HepG2 (cell line): ENCODE data around the gene TAP1. TPM values are rescaled to one million over a fixed set of nuclear protein-coding genes. Genes with fewer than 3 reads are reported as not detected.

ENCODE experiments used
- ASH2L ChIP-seq: fragments of 300-600, 200-600 bp; sonication (generic); IDR thresholded peaks from 2 replicates; pipeline ENCODE4 v1.7.0; 2017; ENCODE audit warnings: low read depth, mild to moderate bottlenecking, moderate library complexity, mixed read lengths, low read length; ENCODE audit not compliant: insufficient read length
- ELF3 ChIP-seq: IDR thresholded peaks from 2 replicates; pipeline ENCODE4 v1.6.1; 2016; ENCODE audit warnings: missing genetic modification reagents, missing compliant biosample characterization
- HMGA1 ChIP-seq: sonication (generic); formaldehyde crosslinking; conservative IDR thresholded peaks from 2 replicates; pipeline ENCODE4 v1.4.0; 2020; ENCODE audit warnings: missing genetic modification reagents
- HNRNPL ChIP-seq: fragments of 200-400 bp; formaldehyde crosslinking; IDR thresholded peaks from 2 replicates; pipeline ENCODE4 v1.6.1; 2017; ENCODE audit warnings: mild to moderate bottlenecking, low read depth, low read length
- KLF6 ChIP-seq: IDR thresholded peaks from 2 replicates; pipeline ENCODE4 v1.8.0; 2016; ENCODE audit warnings: missing biosample characterization, missing genetic modification reagents
- POGZ ChIP-seq: sonication (generic); formaldehyde crosslinking; IDR thresholded peaks from 2 replicates; pipeline ENCODE4 v1.4.0; 2020; ENCODE audit warnings: mild to moderate bottlenecking, missing genetic modification reagents
- RBFOX2 ChIP-seq: fragments of 200-400 bp; formaldehyde crosslinking; IDR thresholded peaks from 2 replicates; pipeline ENCODE4 v1.6.1; 2017; ENCODE audit warnings: low read depth, mild to moderate bottlenecking, low read length
- U2AF2 ChIP-seq: fragments of 200-400 bp; formaldehyde crosslinking; IDR thresholded peaks from 2 replicates; pipeline ENCODE4 v1.6.1; 2017; ENCODE audit warnings: low read depth, mild to moderate bottlenecking, low read length
- ZBTB3 ChIP-seq: sonication (generic); formaldehyde crosslinking; IDR thresholded peaks from 2 replicates; pipeline ENCODE4 v1.4.0; 2020; ENCODE audit warnings: low read depth, mild to moderate bottlenecking, moderate library complexity, missing genetic modification reagents, borderline replicate concordance
- ZC3H13 ChIP-seq: sonication (generic); formaldehyde crosslinking; IDR thresholded peaks from 2 replicates; pipeline ENCODE4 v1.8.1; 2023; ENCODE audit warnings: mild to moderate bottlenecking, missing genetic modification reagents, moderate library complexity
- ZNF335 ChIP-seq: sonication (generic); formaldehyde crosslinking; IDR thresholded peaks from 2 replicates; pipeline ENCODE4 v1.4.0; 2020; ENCODE audit warnings: missing genetic modification reagents
- ZNF354B ChIP-seq: sonication (generic); formaldehyde crosslinking; IDR thresholded peaks from 2 replicates; pipeline ENCODE4 v1.8.0; 2022; ENCODE audit warnings: mild to moderate bottlenecking, missing genetic modification reagents
- ZNF558 ChIP-seq: sonication (generic); formaldehyde crosslinking; IDR thresholded peaks from 2 replicates; pipeline ENCODE4 v1.9.0; 2022; ENCODE audit warnings: mild to moderate bottlenecking, missing genetic modification reagents, borderline replicate concordance
- ZNF562 ChIP-seq: sonication (generic); formaldehyde crosslinking; IDR thresholded peaks from 2 replicates; pipeline ENCODE4 v1.8.0; 2022; ENCODE audit warnings: missing genetic modification reagents, borderline replicate concordance
- ZSCAN12 ChIP-seq: sonication (generic); formaldehyde crosslinking; IDR thresholded peaks from 2 replicates; pipeline ENCODE4 v1.9.0; 2021; ENCODE audit warnings: mild to moderate bottlenecking, missing genetic modification reagents
- polyA plus RNA-seq, 8 experiments: library from polyadenylated mRNA; depleted of rRNA in 3 of 8; stranded (reverse) in 7 of 8; unstranded in 1 of 8; fragments of >200 nt; fragmentation: Illumina TruSeq in 4 of 8; extraction: Trizol in 4 of 8; gene quantifications; 2 replicates each; pipeline versions ENCODE4 v1.2.1 to v1.2.3, GENCODE V29; 2011 to 2016; ENCODE audit warnings: low read depth in 4 of 8, missing spikeins in 1 of 8, mixed read lengths in 1 of 8; ENCODE audit not compliant: insufficient read depth in 1 of 8
- total RNA-seq, 5 experiments: library from RNA; depleted of rRNA; stranded (reverse); fragments of >200 nt; fragmentation: Illumina TruSeq; extraction: Trizol; gene quantifications; 2 replicates each; pipeline ENCODE4 v1.2.3, GENCODE V29; 2016; ENCODE audit warnings: low read depth in 1 of 5
- TF ChIP-seq, protein P1 (sequence below): sonication (generic); formaldehyde crosslinking; IDR thresholded peaks from 2 replicates; pipeline ENCODE4 v1.8.0; 2022; ENCODE audit warnings: mild to moderate bottlenecking, missing genetic modification reagents; ENCODE audit not compliant: insufficient replicate concordance
- TF ChIP-seq, protein P2 (sequence below): sonication (generic); formaldehyde crosslinking; IDR thresholded peaks from 2 replicates; pipeline ENCODE4 v1.4.0; 2020; ENCODE audit warnings: low read depth, mild to moderate bottlenecking, missing genetic modification reagents
- TF ChIP-seq, protein P3 (sequence below): sonication (generic); formaldehyde crosslinking; conservative IDR thresholded peaks from 2 replicates; pipeline ENCODE4 v1.4.0; 2020; ENCODE audit warnings: missing genetic modification reagents
- TF ChIP-seq, protein P4 (sequence below): sonication (generic); formaldehyde crosslinking; IDR thresholded peaks from 2 replicates; pipeline ENCODE4 v1.4.0; 2020; ENCODE audit warnings: low read depth, missing genetic modification reagents

TAP1 gene
- total and polyA plus RNA-seq, 2 of the 13 experiments (the other 11 are each of a cell fraction or from before 2014, with no cell fraction given), result 31.2 to 52.2 TPM

DNA sequence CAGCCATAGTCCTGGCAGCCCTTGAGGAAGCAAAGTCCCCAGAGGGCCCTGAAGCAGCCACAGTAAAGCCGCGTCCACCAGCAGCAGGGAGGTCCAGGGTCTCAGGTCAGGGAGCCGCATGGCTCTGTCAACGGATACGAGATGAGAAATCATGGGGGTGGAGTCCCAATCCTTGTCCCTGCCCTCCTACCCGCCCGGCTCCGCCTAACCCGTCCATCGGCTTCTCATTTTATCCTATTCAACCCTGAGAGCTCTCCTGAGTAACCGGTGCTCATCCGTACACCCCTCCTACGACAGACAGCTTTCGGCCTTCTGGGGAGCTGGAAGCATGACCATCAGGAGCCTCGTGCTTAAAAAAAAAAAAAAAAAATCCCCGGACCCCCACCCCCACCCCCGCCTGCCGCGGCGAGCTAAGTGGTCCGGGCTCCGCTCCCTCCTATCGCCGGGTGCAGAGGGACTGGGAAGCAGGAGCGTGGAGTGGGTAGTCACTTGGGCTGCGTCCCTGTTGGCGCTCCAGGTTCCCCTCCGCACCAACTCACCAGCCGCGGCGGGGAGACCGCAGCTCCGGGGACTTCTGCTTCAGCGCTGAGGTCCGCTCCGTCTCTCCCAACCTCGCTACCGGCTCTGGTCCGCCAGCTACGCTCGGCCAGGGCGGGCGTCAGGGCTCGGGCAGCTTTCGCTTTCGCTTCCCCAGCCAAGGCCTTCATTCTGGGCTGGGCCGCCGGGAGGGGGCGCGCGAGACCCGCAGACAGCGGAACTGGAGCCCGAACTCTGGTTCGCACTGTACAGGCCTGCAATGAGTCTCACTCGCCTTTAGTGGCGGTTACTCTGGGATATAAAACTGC, 15.2 kb downstream of the TAP1 start, which contains the start of gene TAP2 (continued):
- TF ChIP-seq RBFOX2 (peak; percentile 78), ZNF354B (no peak), ELF3 (CRISPR knock-in tag) (peak; percentile 75), ZSCAN12 (peak; percentile 76), ZNF335 (CRISPR knock-in tag) (no peak), KLF6 (CRISPR knock-in tag) (0 out of 2 replicates have a peak, but pooled peaks have one; percentile 67), HMGA1 (CRISPR knock-in tag) (no peak), ZNF558 (CRISPR knock-in tag) (no peak), ASH2L (peak; percentile 98), ZNF562 (CRISPR knock-in tag) (no peak), ZBTB3 (no peak), ZC3H13 (0 out of 2 replicates have a peak, but pooled peaks have one; percentile 44), U2AF2 (no peak), HNRNPL (no peak), POGZ (peak; percentile 79; the same call in 1 of the 2 replicates)
- TF ChIP-seq, protein P1, sequence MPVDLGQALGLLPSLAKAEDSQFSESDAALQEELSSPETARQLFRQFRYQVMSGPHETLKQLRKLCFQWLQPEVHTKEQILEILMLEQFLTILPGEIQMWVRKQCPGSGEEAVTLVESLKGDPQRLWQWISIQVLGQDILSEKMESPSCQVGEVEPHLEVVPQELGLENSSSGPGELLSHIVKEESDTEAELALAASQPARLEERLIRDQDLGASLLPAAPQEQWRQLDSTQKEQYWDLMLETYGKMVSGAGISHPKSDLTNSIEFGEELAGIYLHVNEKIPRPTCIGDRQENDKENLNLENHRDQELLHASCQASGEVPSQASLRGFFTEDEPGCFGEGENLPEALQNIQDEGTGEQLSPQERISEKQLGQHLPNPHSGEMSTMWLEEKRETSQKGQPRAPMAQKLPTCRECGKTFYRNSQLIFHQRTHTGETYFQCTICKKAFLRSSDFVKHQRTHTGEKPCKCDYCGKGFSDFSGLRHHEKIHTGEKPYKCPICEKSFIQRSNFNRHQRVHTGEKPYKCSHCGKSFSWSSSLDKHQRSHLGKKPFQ, result peak; percentile 47
- TF ChIP-seq, protein P2, sequence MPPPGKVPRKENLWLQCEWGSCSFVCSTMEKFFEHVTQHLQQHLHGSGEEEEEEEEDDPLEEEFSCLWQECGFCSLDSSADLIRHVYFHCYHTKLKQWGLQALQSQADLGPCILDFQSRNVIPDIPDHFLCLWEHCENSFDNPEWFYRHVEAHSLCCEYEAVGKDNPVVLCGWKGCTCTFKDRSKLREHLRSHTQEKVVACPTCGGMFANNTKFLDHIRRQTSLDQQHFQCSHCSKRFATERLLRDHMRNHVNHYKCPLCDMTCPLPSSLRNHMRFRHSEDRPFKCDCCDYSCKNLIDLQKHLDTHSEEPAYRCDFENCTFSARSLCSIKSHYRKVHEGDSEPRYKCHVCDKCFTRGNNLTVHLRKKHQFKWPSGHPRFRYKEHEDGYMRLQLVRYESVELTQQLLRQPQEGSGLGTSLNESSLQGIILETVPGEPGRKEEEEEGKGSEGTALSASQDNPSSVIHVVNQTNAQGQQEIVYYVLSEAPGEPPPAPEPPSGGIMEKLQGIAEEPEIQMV (CRISPR knock-in tag), result peak; percentile 89
- TF ChIP-seq, protein P3, sequence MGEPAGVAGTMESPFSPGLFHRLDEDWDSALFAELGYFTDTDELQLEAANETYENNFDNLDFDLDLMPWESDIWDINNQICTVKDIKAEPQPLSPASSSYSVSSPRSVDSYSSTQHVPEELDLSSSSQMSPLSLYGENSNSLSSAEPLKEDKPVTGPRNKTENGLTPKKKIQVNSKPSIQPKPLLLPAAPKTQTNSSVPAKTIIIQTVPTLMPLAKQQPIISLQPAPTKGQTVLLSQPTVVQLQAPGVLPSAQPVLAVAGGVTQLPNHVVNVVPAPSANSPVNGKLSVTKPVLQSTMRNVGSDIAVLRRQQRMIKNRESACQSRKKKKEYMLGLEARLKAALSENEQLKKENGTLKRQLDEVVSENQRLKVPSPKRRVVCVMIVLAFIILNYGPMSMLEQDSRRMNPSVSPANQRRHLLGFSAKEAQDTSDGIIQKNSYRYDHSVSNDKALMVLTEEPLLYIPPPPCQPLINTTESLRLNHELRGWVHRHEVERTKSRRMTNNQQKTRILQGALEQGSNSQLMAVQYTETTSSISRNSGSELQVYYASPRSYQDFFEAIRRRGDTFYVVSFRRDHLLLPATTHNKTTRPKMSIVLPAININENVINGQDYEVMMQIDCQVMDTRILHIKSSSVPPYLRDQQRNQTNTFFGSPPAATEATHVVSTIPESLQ (CRISPR knock-in tag), result 0 out of 2 replicates have a peak, but pooled peaks have one; percentile 59
- TF ChIP-seq, protein P4, sequence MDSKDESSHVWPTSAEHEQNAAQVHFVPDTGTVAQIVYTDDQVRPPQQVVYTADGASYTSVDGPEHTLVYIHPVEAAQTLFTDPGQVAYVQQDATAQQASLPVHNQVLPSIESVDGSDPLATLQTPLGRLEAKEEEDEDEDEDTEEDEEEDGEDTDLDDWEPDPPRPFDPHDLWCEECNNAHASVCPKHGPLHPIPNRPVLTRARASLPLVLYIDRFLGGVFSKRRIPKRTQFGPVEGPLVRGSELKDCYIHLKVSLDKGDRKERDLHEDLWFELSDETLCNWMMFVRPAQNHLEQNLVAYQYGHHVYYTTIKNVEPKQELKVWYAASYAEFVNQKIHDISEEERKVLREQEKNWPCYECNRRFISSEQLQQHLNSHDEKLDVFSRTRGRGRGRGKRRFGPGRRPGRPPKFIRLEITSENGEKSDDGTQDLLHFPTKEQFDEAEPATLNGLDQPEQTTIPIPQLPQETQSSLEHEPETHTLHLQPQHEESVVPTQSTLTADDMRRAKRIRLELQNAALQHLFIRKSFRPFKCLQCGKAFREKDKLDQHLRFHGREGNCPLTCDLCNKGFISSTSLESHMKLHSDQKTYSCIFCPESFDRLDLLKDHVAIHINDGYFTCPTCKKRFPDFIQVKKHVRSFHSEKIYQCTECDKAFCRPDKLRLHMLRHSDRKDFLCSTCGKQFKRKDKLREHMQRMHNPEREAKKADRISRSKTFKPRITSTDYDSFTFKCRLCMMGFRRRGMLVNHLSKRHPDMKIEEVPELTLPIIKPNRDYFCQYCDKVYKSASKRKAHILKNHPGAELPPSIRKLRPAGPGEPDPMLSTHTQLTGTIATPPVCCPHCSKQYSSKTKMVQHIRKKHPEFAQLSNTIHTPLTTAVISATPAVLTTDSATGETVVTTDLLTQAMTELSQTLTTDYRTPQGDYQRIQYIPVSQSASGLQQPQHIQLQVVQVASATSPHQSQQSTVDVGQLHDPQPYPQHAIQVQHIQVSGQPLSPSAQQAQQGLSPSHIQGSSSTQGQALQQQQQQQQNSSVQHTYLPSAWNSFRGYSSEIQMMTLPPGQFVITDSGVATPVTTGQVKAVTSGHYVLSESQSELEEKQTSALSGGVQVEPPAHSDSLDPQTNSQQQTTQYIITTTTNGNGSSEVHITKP (CRISPR knock-in tag), result peak; percentile 60; the same call in 1 of the 2 replicates
